Cardiac muscle cell (in vitro differentiated cells and primary cell): Measurements from ENCODE around the gene TYMS. TPM values are rescaled to one million over a fixed set of nuclear protein-coding genes. Genes with fewer than 3 reads are reported as not detected.

ENCODE experiments used
- DNase-seq, 2 donors: peaks; one replicate each; pipeline versions ENCODE4 v3.0.0 to v3.0.0-alpha.2; 2010 to 2017; ENCODE audit warnings: low read depth in 1 of 2, low spot score in 1 of 2
- H3K27ac ChIP-seq: fragments of 200-600 bp; sonication (generic); 2 replicates; pipeline ENCODE4 v1.5.1; 2016
- H3K27me3 ChIP-seq: fragments of 200-600 bp; sonication (generic); 2 replicates; pipeline ENCODE4 v1.6.0; 2016; ENCODE audit warnings: control low read depth
- H3K36me3 ChIP-seq: fragments of 200-600 bp; sonication (generic); 2 replicates; pipeline ENCODE4 v1.5.1; 2016; ENCODE audit warnings: control low read depth
- H3K4me1 ChIP-seq: fragments of 200-600 bp; sonication (generic); 2 replicates; pipeline ENCODE4 v1.8.1; 2017; ENCODE audit warnings: low read depth, mild to moderate bottlenecking, mixed run types
- H3K4me3 ChIP-seq: fragments of 200-600 bp; sonication (generic); 2 replicates; pipeline ENCODE4 v1.5.1; 2016; ENCODE audit warnings: mild to moderate bottlenecking
- H3K9me3 ChIP-seq: fragments of 200-600 bp; sonication (generic); 2 replicates; pipeline ENCODE4 v1.5.1; 2017; ENCODE audit warnings: low read depth, mild to moderate bottlenecking, control low read depth
- polyA plus RNA-seq: library from polyadenylated mRNA; unstranded; fragments of >200 nt; fragmentation: Nextera tagmentation; extraction: Ambion mirVana; gene quantifications from 2 replicates; pipeline ENCODE4 v1.2.1, GENCODE V29; 2016
- total RNA-seq: library from RNA; depleted of rRNA; stranded (reverse); fragments of >200 nt; gene quantifications from 2 replicates; pipeline ENCODE4 v1.2.3, GENCODE V29; 2016
- TF ChIP-seq, protein P1 (sequence below): IDR thresholded peaks from 2 replicates; pipeline ENCODE4 v1.5.1; 2012; ENCODE audit warnings: low read depth, mild to moderate bottlenecking, low read length

TYMS gene
- 55.5 and 86.5 TPM in 2 replicates for total RNA-seq
- polyA plus RNA-seq: 177 and 231 TPM in 2 replicates

DNA sequence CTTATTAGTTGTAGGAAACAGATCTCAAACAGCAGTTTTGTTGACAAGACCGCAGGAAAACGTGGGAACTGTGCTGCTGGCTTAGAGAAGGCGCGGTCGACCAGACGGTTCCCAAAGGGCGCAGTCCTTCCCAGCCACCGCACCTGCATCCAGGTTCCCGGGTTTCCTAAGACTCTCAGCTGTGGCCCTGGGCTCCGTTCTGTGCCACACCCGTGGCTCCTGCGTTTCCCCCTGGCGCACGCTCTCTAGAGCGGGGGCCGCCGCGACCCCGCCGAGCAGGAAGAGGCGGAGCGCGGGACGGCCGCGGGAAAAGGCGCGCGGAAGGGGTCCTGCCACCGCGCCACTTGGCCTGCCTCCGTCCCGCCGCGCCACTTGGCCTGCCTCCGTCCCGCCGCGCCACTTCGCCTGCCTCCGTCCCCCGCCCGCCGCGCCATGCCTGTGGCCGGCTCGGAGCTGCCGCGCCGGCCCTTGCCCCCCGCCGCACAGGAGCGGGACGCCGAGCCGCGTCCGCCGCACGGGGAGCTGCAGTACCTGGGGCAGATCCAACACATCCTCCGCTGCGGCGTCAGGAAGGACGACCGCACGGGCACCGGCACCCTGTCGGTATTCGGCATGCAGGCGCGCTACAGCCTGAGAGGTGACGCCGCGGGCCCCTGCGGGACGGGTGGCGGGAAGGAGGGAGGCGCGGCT, at the start of gene TYMS:
TYMS (plus strand) TSS at position 343 of the 690 bp plus-strand sequence; CDS start at position 433, 90 bp downstream.
- Histone ChIP-seq H3K36me3 (no peaks in the 10 kb centered on the region), H3K27me3 (no peaks in the 10 kb centered on the region), H3K4me3 (peak within 1 kb of the TSS; percentile 83), H3K4me1 (no peaks in the 10 kb centered on the region), H3K9me3 (no peaks in the 10 kb centered on the region), H3K27ac (peak within 1 kb of the TSS; percentile 73)
- TF ChIP-seq, protein P1, sequence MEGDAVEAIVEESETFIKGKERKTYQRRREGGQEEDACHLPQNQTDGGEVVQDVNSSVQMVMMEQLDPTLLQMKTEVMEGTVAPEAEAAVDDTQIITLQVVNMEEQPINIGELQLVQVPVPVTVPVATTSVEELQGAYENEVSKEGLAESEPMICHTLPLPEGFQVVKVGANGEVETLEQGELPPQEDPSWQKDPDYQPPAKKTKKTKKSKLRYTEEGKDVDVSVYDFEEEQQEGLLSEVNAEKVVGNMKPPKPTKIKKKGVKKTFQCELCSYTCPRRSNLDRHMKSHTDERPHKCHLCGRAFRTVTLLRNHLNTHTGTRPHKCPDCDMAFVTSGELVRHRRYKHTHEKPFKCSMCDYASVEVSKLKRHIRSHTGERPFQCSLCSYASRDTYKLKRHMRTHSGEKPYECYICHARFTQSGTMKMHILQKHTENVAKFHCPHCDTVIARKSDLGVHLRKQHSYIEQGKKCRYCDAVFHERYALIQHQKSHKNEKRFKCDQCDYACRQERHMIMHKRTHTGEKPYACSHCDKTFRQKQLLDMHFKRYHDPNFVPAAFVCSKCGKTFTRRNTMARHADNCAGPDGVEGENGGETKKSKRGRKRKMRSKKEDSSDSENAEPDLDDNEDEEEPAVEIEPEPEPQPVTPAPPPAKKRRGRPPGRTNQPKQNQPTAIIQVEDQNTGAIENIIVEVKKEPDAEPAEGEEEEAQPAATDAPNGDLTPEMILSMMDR: no peak
- DNase-seq: peak; percentile 61 to 79

DNA sequence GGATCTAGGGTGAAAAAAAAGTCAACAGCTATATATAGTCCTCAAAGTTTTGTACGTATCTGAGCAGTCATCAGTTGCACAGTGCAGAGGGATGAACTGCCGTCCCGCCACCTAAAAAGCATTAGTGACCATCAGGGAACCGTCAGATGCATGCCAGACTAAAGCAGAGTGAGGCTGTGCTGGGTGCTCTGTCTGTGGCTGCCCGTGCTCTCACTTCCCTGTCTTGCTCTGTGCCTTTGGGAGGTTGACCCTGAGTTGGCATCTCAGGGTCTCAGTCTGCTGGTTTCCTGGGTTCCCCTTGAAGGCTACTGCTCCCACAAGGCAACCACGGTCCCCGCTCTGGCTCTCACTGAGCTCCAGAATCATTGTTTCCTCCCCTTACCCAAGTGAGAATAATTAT, 49.5 kb upstream of the TYMS start:
- no peak for DNase-seq
- no peak overlapping the region for H3K4me3 ChIP-seq
- no peaks in the 10 kb centered on the region for H3K36me3 ChIP-seq
- TF ChIP-seq, protein P1: no peak
- H3K27ac ChIP-seq: no peak overlapping the region
- H3K27me3 ChIP-seq: no peaks in the 10 kb centered on the region
- no peaks in the 10 kb centered on the region for H3K4me1 ChIP-seq
- H3K9me3 ChIP-seq: no peaks in the 10 kb centered on the region

DNA sequence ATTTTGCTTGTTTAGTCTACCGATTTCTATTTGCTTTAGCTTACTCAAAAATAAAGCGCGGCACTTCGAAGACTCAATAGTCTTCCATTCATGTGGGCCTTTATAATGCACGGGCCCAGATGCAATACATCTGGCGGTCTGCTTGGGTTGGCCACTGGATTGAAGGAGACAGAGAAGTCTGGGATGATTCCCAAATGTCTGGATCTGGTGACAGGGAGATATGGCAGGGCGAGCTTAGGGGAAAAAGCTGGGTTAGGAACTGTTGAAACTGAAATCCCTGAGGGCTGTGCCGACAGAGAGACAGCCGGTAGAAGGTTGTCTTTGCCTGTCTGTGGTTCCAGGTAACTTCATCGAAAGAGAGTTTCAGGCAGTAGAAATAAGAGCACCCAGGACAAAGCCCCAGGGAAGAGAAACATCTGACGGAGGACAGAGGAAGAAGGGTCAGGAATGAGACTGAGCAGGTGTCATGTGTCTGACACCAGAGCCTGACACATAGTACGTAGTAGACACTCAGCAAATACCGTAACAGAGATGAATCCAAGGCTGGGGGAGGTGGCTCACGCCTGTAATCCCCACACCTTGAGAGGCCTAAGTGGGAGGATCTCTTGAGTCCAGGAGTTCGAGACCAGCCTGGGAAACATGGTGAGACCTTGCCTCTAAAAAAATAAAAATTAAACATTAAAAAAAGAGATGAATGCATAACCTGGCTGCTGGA, 47.1 kb upstream of the TYMS start:
- TF ChIP-seq, protein P1: no peak
- no peak for DNase-seq
- no peak overlapping the region for H3K4me3 ChIP-seq
- no peaks in the 10 kb centered on the region for H3K4me1 ChIP-seq
- no peaks in the 10 kb centered on the region for H3K9me3 ChIP-seq
- H3K36me3 ChIP-seq: no peaks in the 10 kb centered on the region
- H3K27me3 ChIP-seq: no peaks in the 10 kb centered on the region
- H3K27ac ChIP-seq: no peak overlapping the region

DNA sequence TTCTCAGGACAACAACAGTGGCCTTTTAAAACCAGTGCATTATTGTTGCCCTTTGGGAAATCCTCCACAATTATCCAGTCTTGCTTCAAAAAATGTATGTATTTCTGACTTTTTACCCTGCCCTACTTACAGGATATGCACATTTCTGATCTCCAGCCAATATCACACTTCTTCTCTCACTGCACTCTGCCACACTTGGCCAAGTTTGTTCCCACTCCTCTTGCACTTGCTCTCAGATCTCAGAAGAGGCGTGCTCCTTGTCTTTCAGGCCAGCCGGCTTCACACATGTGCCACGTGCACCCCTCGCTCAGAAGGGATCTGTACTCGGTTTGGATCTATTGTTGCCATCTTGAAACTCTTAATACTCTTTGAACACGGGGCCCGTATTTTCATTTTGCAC, 45.3 kb upstream of the TYMS start:
- no peaks in the 10 kb centered on the region for H3K9me3 ChIP-seq
- TF ChIP-seq, protein P1: no peak
- no peak overlapping the region for H3K4me3 ChIP-seq
- no peak for DNase-seq
- H3K27me3 ChIP-seq: no peaks in the 10 kb centered on the region
- no peaks in the 10 kb centered on the region for H3K36me3 ChIP-seq
- H3K27ac ChIP-seq: no peak overlapping the region
- H3K4me1 ChIP-seq: no peaks in the 10 kb centered on the region

DNA sequence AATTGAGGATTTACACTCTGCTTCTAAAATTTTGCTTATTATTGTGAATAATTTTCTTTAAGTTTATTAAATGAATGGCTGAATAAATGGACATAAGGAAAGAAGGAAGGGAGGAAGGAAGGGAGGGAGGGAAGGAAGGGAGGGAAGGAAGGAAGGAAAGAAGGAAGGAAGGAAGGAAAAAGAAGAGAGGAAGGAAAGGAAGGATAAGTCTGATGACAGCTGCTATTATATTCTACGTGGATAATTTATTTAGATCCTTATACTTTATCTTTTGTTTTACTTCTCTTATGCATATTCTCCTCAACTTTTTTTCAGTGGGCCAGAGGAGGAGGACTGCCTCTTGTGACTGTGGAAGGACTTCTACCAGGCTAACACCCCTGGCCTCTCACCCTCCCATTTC, 43.3 kb upstream of the TYMS start:
- Histone ChIP-seq H3K27ac (no peak overlapping the region), H3K36me3 (no peaks in the 10 kb centered on the region), H3K4me3 (no peak overlapping the region), H3K27me3 (no peaks in the 10 kb centered on the region), H3K9me3 (no peaks in the 10 kb centered on the region), H3K4me1 (no peaks in the 10 kb centered on the region)
- TF ChIP-seq, protein P1: no peak
- DNase-seq: no peak
